Measurements from ENCODE around the gene AP4M1. TPM values are rescaled to one million over a fixed set of nuclear protein-coding genes. Genes with fewer than 3 reads are reported as not detected.

AP4M1 gene
- total RNA-seq, 2 experiments from 2014 or later: 12.6 to 12.7 TPM

DNA sequence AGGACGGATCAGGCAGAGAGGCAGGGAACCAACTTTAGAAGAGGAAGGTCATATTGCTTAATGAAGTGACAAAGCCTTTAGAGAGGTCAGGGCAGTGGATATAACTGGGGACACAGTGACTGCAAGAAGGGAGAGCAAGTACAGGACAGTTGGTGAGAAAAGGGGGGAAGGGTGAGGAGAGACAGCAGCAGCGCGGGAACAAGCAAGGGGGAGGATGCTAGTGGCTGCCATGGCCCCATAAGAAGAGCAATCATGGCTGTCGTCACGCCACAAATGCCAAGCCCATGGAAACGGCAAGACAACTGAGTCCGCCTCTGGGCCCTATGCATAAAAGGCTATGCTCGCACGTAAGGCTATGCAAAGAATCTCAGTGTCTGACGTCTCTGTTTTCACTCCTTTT, 29.0 kb upstream of the AP4M1 start:
- Mint-ChIP-seq H3K27me3 (ENCODE audit: low read depth) (no peaks in the 10 kb centered on the region), H3K4me3 (no peak overlapping the region), H3K9me3 (peaks cover 36% of the 10 kb centered on the region), H3K27ac (no peak overlapping the region), H3K4me1 (ENCODE audit: low read depth) (no peaks in the 10 kb centered on the region), H3K36me3 (ENCODE audit: low read depth) (peaks cover 80% of the 10 kb centered on the region)
- intact Hi-C loops (cut with micrococcal nuclease): no loop called here
- CTCF ChIA-PET: no interaction called here
- DNase-seq: no peak

DNA sequence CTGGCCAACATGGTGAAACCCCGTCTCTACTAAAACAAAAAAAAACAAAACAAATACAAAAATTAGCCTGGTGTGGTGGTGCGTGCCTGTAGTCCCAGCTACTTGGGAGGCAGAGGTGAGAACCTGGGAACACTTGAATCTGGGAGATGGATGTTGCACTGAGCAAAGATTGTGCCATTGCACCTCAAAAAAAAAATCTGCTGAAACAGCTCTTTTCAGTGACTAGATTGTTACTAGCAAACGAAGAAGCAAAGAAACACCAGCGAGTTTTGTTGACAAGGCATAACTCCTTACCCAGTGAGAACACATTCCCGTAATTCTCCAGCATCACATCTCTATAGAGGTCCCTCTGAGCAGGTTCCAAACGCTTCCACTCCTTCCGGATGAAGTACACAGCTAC, 26.6 kb upstream of the AP4M1 start:
- Mint-ChIP-seq H3K4me3 (no peak overlapping the region), H3K27ac (no peak overlapping the region), H3K9me3 (peaks cover 32% of the 10 kb centered on the region), H3K27me3 (ENCODE audit: low read depth) (no peaks in the 10 kb centered on the region), H3K4me1 (ENCODE audit: low read depth) (peaks cover 8% of the 10 kb centered on the region), H3K36me3 (ENCODE audit: low read depth) (peaks cover 76% of the 10 kb centered on the region)
- intact Hi-C loops (cut with micrococcal nuclease): no loop called here
- DNase-seq: no peak
- CTCF ChIA-PET: no interaction called here

DNA sequence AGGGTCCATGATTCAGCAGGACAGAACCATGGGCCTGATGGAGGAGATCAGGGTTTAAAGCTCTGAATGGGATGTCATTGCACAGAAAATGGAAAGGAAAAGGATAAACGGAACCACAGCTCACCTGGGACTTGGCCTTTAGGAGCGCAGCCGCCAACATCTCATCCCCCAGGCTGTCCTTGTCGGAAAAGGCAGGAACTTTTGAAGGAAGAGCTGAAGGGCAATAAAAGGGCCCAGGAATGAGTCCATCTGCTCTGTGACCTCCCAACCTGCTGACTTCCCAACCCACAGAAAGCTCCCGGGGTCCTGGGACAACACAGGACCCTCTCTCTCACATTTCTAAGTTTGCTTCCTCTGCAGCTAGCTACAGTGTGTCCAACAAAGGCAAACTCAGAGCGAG, 26.0 kb upstream of the AP4M1 start:
- no peak for DNase-seq
- Mint-ChIP-seq H3K36me3 (ENCODE audit: low read depth) (peaks cover 71% of the 10 kb centered on the region), H3K9me3 (peaks cover 27% of the 10 kb centered on the region), H3K27me3 (ENCODE audit: low read depth) (no peaks in the 10 kb centered on the region), H3K27ac (no peak overlapping the region), H3K4me1 (ENCODE audit: low read depth) (peaks cover 13% of the 10 kb centered on the region), H3K4me3 (no peak overlapping the region)
- CTCF ChIA-PET: interaction anchor here (1.2 kb wide), 1 partner anchor 82 kb away, joined by 3 read pairs; no protein-coding TSS in a partner anchor
- intact Hi-C loops (cut with micrococcal nuclease): no loop called here

DNA sequence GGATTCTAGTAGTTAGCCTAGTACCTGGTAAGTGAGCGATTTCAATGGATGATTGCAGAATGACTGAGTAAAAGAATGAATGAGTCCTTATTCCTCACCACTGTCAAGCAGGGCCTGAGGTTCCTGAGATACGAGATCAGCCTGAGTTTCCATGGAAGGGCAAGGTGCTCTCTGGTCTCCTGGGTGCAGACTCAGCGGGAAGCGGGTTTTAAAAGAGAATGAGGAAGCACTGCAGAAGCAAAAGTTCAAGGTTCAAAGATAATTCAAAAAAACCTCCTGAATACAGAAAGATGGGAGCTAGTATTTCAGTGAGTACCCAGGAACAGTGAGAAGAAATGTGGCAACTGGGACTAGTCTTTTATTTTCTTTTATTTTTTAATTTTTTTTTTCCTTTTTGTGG, 24.2 kb upstream of the AP4M1 start:
- H3K27me3 Mint-ChIP-seq (ENCODE audit: low read depth): no peaks in the 10 kb centered on the region
- no peak overlapping the region for H3K4me3 Mint-ChIP-seq
- intact Hi-C loops (cut with micrococcal nuclease): no loop called here
- no peak for DNase-seq
- CTCF ChIA-PET: interaction anchor here (0.6 to 0.7 kb wide), 2 partner anchors 13 to 61 kb away, joined by 3 read pairs; no protein-coding TSS in a partner anchor
- peaks cover 22% of the 10 kb centered on the region for H3K4me1 Mint-ChIP-seq (ENCODE audit: low read depth)
- peaks cover 9% of the 10 kb centered on the region for H3K9me3 Mint-ChIP-seq
- peaks cover 55% of the 10 kb centered on the region for H3K36me3 Mint-ChIP-seq (ENCODE audit: low read depth)
- H3K27ac Mint-ChIP-seq: no peak overlapping the region

DNA sequence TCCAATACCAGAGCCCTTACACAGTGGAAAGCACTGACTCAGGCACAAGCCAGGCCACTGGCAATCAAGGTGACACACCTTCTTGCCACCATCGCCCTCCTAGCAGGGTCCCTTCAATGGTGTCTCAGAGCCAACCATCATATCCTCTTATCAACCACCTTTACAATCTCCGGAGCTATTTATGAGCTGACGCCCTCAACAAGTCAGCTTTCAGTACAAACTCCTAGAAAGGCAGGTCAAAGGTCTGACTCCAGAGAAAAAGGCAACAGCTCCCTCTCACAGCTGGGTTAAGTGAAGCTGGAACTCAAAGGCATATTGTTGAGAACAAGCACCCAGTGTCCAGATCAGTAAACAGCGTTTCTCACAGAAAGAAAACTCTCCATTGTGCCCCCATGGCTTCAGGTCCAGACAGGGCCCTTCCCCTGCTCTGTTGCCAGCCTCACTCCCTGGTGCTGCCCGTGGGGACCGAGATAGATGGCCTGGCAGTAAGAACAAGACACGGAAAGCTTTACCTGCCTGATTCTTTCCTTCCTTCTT, 22.4 kb upstream of the AP4M1 start:
- Mint-ChIP-seq H3K4me1 (ENCODE audit: low read depth) (peaks cover 29% of the 10 kb centered on the region), H3K36me3 (ENCODE audit: low read depth) (peaks cover 37% of the 10 kb centered on the region), H3K9me3 (no peaks in the 10 kb centered on the region), H3K27me3 (ENCODE audit: low read depth) (no peaks in the 10 kb centered on the region), H3K27ac (no peak overlapping the region), H3K4me3 (no peak overlapping the region)
- DNase-seq: no peak
- intact Hi-C loops (cut with micrococcal nuclease): no loop called here
- CTCF ChIA-PET: interaction anchor here (1.2 kb wide), 1 partner anchor 22 kb away, joined by 3 read pairs; no protein-coding TSS in a partner anchor

DNA sequence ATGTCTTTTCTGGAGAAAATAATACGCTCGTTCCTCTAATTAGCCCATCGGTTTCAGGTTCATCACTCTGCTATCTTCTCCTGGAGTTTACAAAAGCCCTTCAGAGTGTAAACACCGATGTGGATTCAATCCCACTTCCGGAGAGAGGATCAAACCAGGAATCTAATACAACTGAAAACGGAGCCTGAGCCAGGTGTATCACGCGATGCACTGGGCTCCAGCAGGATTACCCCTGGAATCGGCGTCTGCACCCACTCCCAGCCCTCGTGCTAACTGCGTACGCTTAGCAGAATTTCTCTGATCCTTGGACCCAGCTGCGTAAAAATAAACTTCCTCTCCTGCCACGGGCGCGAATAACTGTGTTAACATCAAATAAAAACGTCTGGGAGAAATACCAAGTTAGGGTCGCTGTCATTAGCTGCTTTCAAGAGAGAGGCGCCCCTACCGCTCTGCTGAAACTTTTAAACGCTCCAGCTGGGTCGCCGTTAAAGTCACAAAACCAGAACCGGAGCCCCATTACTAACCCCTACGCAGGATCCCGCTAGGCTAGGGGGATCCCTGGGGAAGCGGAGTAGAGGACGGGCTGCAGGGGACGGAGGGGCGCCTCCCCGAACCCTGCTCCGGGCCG, 20.4 kb upstream of the AP4M1 start:
- H3K4me3 Mint-ChIP-seq: peak overlapping the region; percentile 88
- intact Hi-C loops (cut with micrococcal nuclease): loop anchor here (1.0 to 5.0 kb wide), 9 partner anchors 20 to 346 kb away; partner anchors contain the start of genes AP4M1, MBLAC1, MCM7 and MEPCE
- no peaks in the 10 kb centered on the region for H3K27me3 Mint-ChIP-seq (ENCODE audit: low read depth)
- peak; percentile 22 for DNase-seq
- no peaks in the 10 kb centered on the region for H3K9me3 Mint-ChIP-seq
- H3K27ac Mint-ChIP-seq: peak overlapping the region; percentile 86
- peaks cover 18% of the 10 kb centered on the region for H3K36me3 Mint-ChIP-seq (ENCODE audit: low read depth)
- CTCF ChIA-PET: interaction anchor here (1.5 kb wide), 1 partner anchor 65 kb away, joined by 3 read pairs; no protein-coding TSS in a partner anchor
- H3K4me1 Mint-ChIP-seq (ENCODE audit: low read depth): peaks cover 29% of the 10 kb centered on the region

DNA sequence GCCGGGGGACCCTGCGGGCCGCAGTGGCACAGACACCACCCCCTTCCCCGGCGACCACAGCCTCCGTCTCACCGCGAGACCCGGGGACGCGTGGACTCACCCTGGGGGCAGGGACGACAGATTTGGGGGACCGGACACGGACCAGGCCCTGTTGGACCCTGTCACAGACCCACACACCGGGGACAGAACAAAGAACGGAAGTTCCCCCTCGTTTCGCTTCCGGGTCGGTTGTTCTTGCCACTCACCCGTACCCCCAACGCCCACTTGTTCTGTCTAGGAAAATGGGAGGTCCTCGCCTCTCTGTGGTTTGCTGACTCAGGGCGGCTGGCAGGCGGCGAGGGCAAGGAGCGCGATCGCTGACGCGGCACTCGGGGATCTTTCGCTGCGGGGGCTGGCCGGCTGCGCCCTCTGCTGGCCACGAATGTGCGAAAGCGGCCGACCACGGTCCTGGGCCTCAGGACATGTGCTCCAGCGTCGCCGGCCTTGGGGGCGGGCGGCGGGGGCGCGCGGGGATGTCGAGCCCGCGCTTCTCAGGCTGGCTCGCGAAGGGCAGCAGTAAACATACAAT, 19.8 kb upstream of the AP4M1 start, which contains the start of gene ZNF3:
Gene ZNF3, minus strand, starts transcription at position 189 of the 568 bp plus-strand sequence. CDS start 4,366 bp downstream, outside the sequence.
- DNase-seq: peak; percentile 99
- CTCF ChIA-PET: interaction anchor here (0.7 to 1.2 kb wide), 5 partner anchors 11 to 168 kb away, joined by 3 to 9 read pairs (median 4); no protein-coding TSS in a partner anchor
- H3K27me3 Mint-ChIP-seq (ENCODE audit: low read depth): no peaks in the 10 kb centered on the region
- peak within 1 kb of the TSS; percentile 88 for H3K4me3 Mint-ChIP-seq
- H3K36me3 Mint-ChIP-seq (ENCODE audit: low read depth): peaks cover 13% of the 10 kb centered on the region
- intact Hi-C loops (cut with micrococcal nuclease): loop anchor here (1.0 to 5.0 kb wide), 12 partner anchors 20 to 705 kb away; partner anchors contain the start of genes AP4M1, BUD31, MBLAC1 and MCM7
- no peaks in the 10 kb centered on the region for H3K9me3 Mint-ChIP-seq
- peak within 1 kb of the TSS; percentile 86 for H3K27ac Mint-ChIP-seq
- peaks cover 29% of the 10 kb centered on the region for H3K4me1 Mint-ChIP-seq (ENCODE audit: low read depth)

DNA sequence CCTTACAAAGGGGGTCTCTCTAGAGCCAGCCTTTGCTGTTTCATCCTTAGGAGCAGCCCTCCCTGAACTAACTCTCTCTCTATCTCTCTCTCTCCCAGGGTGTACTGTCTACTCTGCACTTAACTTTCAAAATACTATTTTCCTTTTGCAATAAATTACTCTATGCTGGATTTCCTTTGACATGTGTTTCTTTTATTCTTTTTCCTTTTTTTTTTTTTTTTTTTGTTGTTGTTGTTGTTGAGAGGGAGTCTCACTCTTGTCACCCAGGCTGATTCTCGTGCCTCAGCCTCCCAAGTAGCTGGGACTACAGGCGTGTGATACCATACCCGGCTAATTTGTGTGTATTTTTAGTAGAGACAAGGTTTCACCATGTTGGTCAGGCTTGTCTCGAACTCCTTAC, 18.5 kb upstream of the AP4M1 start:
- H3K36me3 Mint-ChIP-seq (ENCODE audit: low read depth): peaks cover 8% of the 10 kb centered on the region

DNA sequence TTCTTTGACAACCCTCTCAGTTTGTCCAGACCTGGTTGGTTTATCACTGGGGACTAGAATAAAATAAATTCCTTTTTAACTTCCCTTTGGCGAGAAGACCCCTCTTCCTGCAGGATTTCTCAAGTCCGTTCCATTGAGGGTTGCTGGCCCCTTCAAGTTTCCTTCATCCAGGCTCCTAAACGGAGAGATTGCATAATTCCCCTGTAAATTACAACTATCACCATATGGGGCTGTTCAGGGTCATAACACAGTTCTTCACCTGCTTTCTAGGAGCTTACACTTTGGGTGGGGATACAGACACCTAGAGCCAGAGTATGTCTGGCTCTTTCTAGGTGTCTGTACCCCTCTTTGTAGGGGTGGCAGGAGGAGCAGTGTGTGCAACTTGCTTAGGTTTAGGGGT, 15.9 kb upstream of the AP4M1 start:
- DNase-seq: no peak
- Mint-ChIP-seq H3K27ac (no peak overlapping the region), H3K9me3 (no peaks in the 10 kb centered on the region), H3K36me3 (ENCODE audit: low read depth) (peaks cover 5% of the 10 kb centered on the region), H3K4me1 (ENCODE audit: low read depth) (peaks cover 31% of the 10 kb centered on the region), H3K4me3 (no peak overlapping the region), H3K27me3 (ENCODE audit: low read depth) (no peaks in the 10 kb centered on the region)
- intact Hi-C loops (cut with micrococcal nuclease): no loop called here
- CTCF ChIA-PET: interaction anchor here (1.6 kb wide), 1 partner anchor 95 kb away, joined by 4 read pairs; no protein-coding TSS in a partner anchor

More for the DNA sequence above, 18.5 kb upstream of the AP4M1 start:
- Mint-ChIP-seq H3K9me3 (no peaks in the 10 kb centered on the region), H3K27ac (peak overlapping the region; percentile 86), H3K4me1 (ENCODE audit: low read depth) (peaks cover 34% of the 10 kb centered on the region), H3K4me3 (peak overlapping the region; percentile 88), H3K27me3 (ENCODE audit: low read depth) (no peaks in the 10 kb centered on the region)
- DNase-seq: no peak
- CTCF ChIA-PET: interaction anchor here (0.6 to 1.2 kb wide), 14 partner anchors 10 to 174 kb away, joined by 3 to 9 read pairs (median 4); no protein-coding TSS in a partner anchor
- intact Hi-C loops (cut with micrococcal nuclease): loop anchor here (1.0 to 5.0 kb wide), 4 partner anchors 48 to 707 kb away; partner anchors contain the start of genes BUD31, MEPCE, PDAP1 and ZCWPW1

DNA sequence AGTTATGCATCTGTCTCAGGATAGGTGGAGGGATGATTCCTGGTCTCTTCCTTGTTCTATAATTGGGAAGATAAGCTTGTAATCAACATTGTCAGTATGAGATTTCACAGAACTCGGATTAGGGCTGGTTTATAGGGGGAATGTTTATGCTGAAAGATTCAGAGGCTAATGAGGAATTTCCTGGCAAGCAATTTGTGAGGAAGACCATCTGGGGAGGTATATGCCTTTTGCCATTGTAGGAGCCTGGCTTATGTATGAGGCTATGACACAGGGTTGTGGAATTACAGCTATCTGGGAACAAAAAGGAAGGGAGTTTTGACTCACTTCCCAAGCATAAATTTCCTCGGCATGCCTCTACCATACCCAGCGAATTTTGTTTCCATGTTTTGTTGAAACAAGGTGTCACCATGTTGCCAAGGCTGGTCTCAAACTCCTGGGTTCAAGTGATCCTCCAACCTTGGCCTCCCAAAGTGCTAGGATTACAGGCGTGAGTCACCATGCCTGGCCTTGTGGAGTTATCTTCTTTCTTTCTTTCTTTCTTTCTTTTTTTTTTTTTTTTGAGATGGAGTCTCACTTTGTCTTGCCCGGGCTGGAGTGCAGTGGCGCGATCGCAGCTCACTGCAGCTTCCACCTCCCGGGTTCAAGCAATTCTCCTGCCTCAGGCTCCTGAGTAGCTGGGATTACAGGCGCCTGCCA, 14.2 kb upstream of the AP4M1 start:
- Mint-ChIP-seq H3K4me3 (peak overlapping the region; percentile 13), H3K27me3 (ENCODE audit: low read depth) (no peaks in the 10 kb centered on the region), H3K9me3 (no peaks in the 10 kb centered on the region), H3K27ac (peak overlapping the region; percentile 2), H3K36me3 (ENCODE audit: low read depth) (peaks cover 15% of the 10 kb centered on the region), H3K4me1 (ENCODE audit: low read depth) (peaks cover 38% of the 10 kb centered on the region)
- DNase-seq: no peak
- intact Hi-C loops (cut with micrococcal nuclease): no loop called here
- CTCF ChIA-PET: no interaction called here

DNA sequence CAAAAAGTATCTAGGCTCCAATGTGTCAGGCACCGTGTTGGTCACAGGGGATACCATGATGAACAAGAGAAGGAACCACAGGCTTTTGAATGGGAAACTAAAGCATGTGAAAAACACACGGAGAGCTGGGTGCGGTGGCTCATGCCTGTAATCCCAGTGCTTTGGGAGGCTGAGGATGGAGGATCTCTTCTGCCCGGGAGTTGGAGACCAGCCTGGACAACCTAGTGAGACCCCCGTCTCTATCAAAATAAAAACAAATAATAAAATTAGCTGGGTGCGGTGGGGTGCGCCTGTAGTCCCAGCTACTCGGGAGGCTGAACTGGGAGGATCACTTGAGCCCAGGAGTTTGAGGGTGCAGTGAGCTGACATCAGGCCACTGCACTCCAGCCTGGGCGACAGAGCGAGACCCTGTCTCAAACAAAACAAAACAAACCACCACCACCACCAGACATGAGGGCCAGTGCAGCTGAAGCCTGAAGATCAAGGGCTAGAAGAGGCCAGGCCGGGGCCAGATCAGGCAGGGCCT, 13.3 kb upstream of the AP4M1 start:
- peak overlapping the region; percentile 90 for H3K27ac Mint-ChIP-seq

More for the DNA sequence above, 13.3 kb upstream of the AP4M1 start:
- Mint-ChIP-seq H3K4me3 (peak overlapping the region; percentile 88), H3K9me3 (no peaks in the 10 kb centered on the region), H3K27me3 (ENCODE audit: low read depth) (no peaks in the 10 kb centered on the region), H3K36me3 (ENCODE audit: low read depth) (peaks cover 24% of the 10 kb centered on the region), H3K4me1 (ENCODE audit: low read depth) (peaks cover 36% of the 10 kb centered on the region)
- DNase-seq: no peak
- CTCF ChIA-PET: interaction anchor here (1.0 kb wide), 1 partner anchor 41 kb away, joined by 3 read pairs; no protein-coding TSS in a partner anchor
- intact Hi-C loops (cut with micrococcal nuclease): no loop called here
